HepG2 (cell line): ENCODE results near the gene SEMA7A. TPM values are rescaled to one million over a fixed set of nuclear protein-coding genes. Genes with fewer than 3 reads are reported as not detected.
A peak's percentile ranks its signal among the peaks of the same experiment; 100 is the strongest.

Experiments used
- CCAR2 ChIP-seq: fragments of 200-400 bp; formaldehyde crosslinking; optimal IDR thresholded peaks from 2 replicates; pipeline ENCODE3; 2018; ENCODE audit warnings: low read depth, mild to moderate bottlenecking, low read length, moderate library complexity
- ESRRA ChIP-seq: sonication (generic); formaldehyde crosslinking; IDR thresholded peaks from 2 replicates; pipeline ENCODE4 v1.5.1; 2020; ENCODE audit warnings: mild to moderate bottlenecking, low read depth, missing genetic modification reagents
- HES4 ChIP-seq: sonication (generic); formaldehyde crosslinking; IDR thresholded peaks from 2 replicates; pipeline ENCODE4 v1.9.0; 2021; ENCODE audit warnings: mild to moderate bottlenecking, missing genetic modification reagents, borderline replicate concordance
- HHEX ChIP-seq: IDR thresholded peaks from 2 replicates; pipeline ENCODE4 v1.6.1; 2016; ENCODE audit warnings: control low read depth
- KDM4B ChIP-seq: sonication (generic); formaldehyde crosslinking; IDR thresholded peaks from 2 replicates; pipeline ENCODE4 v1.4.0; 2020; ENCODE audit warnings: missing genetic modification reagents
- NBN ChIP-seq: fragments of 450-650 bp; conservative IDR thresholded peaks from 2 replicates; pipeline ENCODE4 v1.6.1; 2017
- NPAS2 ChIP-seq: sonication (generic); formaldehyde crosslinking; IDR thresholded peaks from 2 replicates; pipeline ENCODE4 v1.8.0; 2022; ENCODE audit warnings: mild to moderate bottlenecking, missing genetic modification reagents, borderline replicate concordance
- PHB2 ChIP-seq: fragments of 450-650 bp; IDR thresholded peaks from 2 replicates; pipeline ENCODE4 v1.6.1; 2018; ENCODE audit not compliant: partially characterized antibody
- SKI ChIP-seq: fragments of 450-650 bp; IDR thresholded peaks from one replicate; pipeline ENCODE4 v1.6.1; 2018; ENCODE audit warnings: mild to moderate bottlenecking; ENCODE audit not compliant: partially characterized antibody
- SNRNP70 ChIP-seq: fragments of 200-400 bp; formaldehyde crosslinking; IDR thresholded peaks from 2 replicates; pipeline ENCODE4 v1.6.1; 2017; ENCODE audit warnings: mild to moderate bottlenecking, low read depth, low read length, moderate library complexity
- STAT5B ChIP-seq: sonication (generic); formaldehyde crosslinking; IDR thresholded peaks from 2 replicates; pipeline ENCODE4 v1.4.0; 2020; ENCODE audit warnings: missing genetic modification reagents
- ZBTB7B ChIP-seq: sonication (generic); formaldehyde crosslinking; IDR thresholded peaks from 2 replicates; pipeline ENCODE4 v1.4.0; 2020; ENCODE audit warnings: missing genetic modification reagents
- ZMYM4 ChIP-seq: sonication (generic); formaldehyde crosslinking; IDR thresholded peaks from 2 replicates; pipeline ENCODE4 v1.8.1; 2023; ENCODE audit warnings: mild to moderate bottlenecking, missing genetic modification reagents
- ZNF549 ChIP-seq: sonication (generic); formaldehyde crosslinking; IDR thresholded peaks from 2 replicates; pipeline ENCODE4 v1.5.0; 2020; ENCODE audit warnings: missing genetic modification reagents
- ZNF556 ChIP-seq: sonication (generic); formaldehyde crosslinking; IDR thresholded peaks from 2 replicates; pipeline ENCODE4 v1.4.0; 2020; ENCODE audit warnings: mild to moderate bottlenecking, missing genetic modification reagents, borderline replicate concordance
- ZNF841 ChIP-seq: sonication (generic); formaldehyde crosslinking; IDR thresholded peaks from 2 replicates; pipeline ENCODE4 v1.8.1; 2023; ENCODE audit warnings: missing genetic modification reagents, borderline replicate concordance
- ZNF891 ChIP-seq: sonication (generic); formaldehyde crosslinking; IDR thresholded peaks from 2 replicates; pipeline ENCODE4 v1.5.0; 2020; ENCODE audit warnings: mild to moderate bottlenecking, missing genetic modification reagents
- polyA plus RNA-seq, 8 experiments: library from polyadenylated mRNA; depleted of rRNA in 3 of 8; stranded (reverse) in 7 of 8; unstranded in 1 of 8; fragments of >200 nt; fragmentation: Illumina TruSeq in 4 of 8; extraction: Trizol in 4 of 8; gene quantifications; 2 replicates each; pipeline versions ENCODE4 v1.2.1 to v1.2.3, GENCODE V29; 2011 to 2016; ENCODE audit warnings: low read depth in 4 of 8, missing spikeins in 1 of 8, mixed read lengths in 1 of 8; ENCODE audit not compliant: insufficient read depth in 1 of 8
- total RNA-seq, 5 experiments: library from RNA; depleted of rRNA; stranded (reverse); fragments of >200 nt; fragmentation: Illumina TruSeq; extraction: Trizol; gene quantifications; 2 replicates each; pipeline ENCODE4 v1.2.3, GENCODE V29; 2016; ENCODE audit warnings: low read depth in 1 of 5
- TF ChIP-seq, protein P1 (sequence below): sonication (generic); formaldehyde crosslinking; IDR thresholded peaks from 2 replicates; pipeline ENCODE4 v1.5.0; 2020; ENCODE audit warnings: mild to moderate bottlenecking, low read depth, missing genetic modification reagents, borderline replicate concordance
- TF ChIP-seq, protein P2 (sequence below): IDR thresholded peaks from 2 replicates; pipeline ENCODE4 v1.6.1; 2016
- TF ChIP-seq, protein P3 (sequence below): sonication (generic); formaldehyde crosslinking; IDR thresholded peaks from 2 replicates; pipeline ENCODE4 v1.5.0; 2020; ENCODE audit warnings: missing genetic modification reagents, mild to moderate bottlenecking, borderline replicate concordance
- TF ChIP-seq, protein P4 (sequence below): sonication (generic); formaldehyde crosslinking; IDR thresholded peaks from 2 replicates; pipeline ENCODE4 v1.9.0; 2021; ENCODE audit warnings: missing genetic modification reagents, mild to moderate bottlenecking, borderline replicate concordance

The SEMA7A gene
- total and polyA plus RNA-seq, 2 of the 13 experiments (the other 11 are each of a cell fraction or from before 2014, with no cell fraction given) = 9.0 to 15.8 TPM

DNA sequence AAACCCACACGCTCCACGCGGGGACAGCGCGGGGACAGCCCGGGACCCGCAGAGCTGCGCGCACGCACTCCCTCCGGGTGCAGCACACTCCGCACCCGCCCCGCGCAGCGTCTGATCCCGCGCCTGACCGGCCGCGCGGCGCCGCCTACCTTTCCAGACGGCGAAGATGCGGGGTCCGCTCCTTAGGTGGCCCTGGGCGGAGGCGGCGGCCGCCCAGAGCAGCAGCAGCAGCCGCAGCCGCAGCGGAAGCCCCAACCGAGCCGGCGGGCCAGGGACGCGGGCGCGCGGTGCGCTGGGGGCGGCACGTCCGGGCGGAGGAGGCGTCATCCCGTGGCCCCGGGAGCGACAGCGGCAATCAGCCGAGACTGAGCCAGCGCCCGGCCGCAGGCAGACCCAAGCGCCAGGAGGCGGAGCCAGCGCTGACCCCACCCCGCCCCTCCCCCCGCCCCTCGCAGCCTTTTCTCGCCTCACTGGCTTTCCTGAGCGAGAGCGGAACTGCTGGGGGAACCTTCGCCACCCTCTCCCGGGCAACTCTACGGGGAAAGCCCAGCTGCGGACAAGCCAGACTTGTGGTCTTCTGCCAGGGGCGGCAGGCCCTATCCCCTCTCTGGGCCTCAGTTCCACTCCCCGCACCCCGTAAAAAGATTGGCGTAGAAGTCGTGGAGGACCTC is at the start of gene SEMA7A (continued):
- peak; percentile 31; the same call in 1 of the 2 replicates for TF ChIP-seq ZNF556 (CRISPR knock-in tag)
- no peak for TF ChIP-seq NPAS2 (CRISPR knock-in tag)
- TF ChIP-seq ZNF549 = no peak
- no peak for TF ChIP-seq SNRNP70
- no peak for TF ChIP-seq STAT5B (CRISPR knock-in tag)
- no peak for TF ChIP-seq ZNF841
- no peak for TF ChIP-seq NBN
- TF ChIP-seq, protein P1, sequence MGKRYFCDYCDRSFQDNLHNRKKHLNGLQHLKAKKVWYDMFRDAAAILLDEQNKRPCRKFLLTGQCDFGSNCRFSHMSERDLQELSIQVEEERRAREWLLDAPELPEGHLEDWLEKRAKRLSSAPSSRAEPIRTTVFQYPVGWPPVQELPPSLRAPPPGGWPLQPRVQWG (CRISPR knock-in tag) = no peak
- TF ChIP-seq PHB2 = no peak
- 0 out of 2 replicates have a peak, but pooled peaks have one; percentile 18 for TF ChIP-seq ZBTB7B
- TF ChIP-seq SKI = peak; percentile 79
- TF ChIP-seq, protein P2, sequence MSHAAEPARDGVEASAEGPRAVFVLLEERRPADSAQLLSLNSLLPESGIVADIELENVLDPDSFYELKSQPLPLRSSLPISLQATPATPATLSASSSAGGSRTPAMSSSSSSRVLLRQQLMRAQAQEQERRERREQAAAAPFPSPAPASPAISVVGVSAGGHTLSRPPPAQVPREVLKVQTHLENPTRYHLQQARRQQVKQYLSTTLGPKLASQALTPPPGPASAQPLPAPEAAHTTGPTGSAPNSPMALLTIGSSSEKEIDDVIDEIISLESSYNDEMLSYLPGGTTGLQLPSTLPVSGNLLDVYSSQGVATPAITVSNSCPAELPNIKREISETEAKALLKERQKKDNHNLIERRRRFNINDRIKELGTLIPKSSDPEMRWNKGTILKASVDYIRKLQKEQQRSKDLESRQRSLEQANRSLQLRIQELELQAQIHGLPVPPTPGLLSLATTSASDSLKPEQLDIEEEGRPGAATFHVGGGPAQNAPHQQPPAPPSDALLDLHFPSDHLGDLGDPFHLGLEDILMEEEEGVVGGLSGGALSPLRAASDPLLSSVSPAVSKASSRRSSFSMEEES (CRISPR knock-in tag) = no peak
- no peak for TF ChIP-seq HHEX
- 0 out of 2 replicates have a peak, but pooled peaks have one; percentile 28 for TF ChIP-seq HES4 (CRISPR knock-in tag)
- no peak for TF ChIP-seq CCAR2
- no peak for TF ChIP-seq ZMYM4 (CRISPR knock-in tag)
- TF ChIP-seq, protein P3, sequence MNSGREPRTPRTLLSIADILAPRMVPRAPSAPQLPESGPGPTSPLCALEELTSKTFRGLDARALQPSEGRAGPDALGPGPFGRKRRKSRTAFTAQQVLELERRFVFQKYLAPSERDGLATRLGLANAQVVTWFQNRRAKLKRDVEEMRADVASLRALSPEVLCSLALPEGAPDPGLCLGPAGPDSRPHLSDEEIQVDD (CRISPR knock-in tag) = no peak; the same call in 1 of the 2 replicates
- no peak for TF ChIP-seq KDM4B (CRISPR knock-in tag)
- TF ChIP-seq ESRRA = 0 out of 2 replicates have a peak, but pooled peaks have one; percentile 56
- TF ChIP-seq, protein P4, sequence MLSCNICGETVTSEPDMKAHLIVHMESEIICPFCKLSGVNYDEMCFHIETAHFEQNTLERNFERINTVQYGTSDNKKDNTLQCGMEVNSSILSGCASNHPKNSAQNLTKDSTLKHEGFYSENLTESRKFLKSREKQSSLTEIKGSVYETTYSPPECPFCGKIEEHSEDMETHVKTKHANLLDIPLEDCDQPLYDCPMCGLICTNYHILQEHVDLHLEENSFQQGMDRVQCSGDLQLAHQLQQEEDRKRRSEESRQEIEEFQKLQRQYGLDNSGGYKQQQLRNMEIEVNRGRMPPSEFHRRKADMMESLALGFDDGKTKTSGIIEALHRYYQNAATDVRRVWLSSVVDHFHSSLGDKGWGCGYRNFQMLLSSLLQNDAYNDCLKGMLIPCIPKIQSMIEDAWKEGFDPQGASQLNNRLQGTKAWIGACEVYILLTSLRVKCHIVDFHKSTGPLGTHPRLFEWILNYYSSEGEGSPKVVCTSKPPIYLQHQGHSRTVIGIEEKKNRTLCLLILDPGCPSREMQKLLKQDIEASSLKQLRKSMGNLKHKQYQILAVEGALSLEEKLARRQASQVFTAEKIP (CRISPR knock-in tag) = no peak
- TF ChIP-seq ZNF891 = no peak; the same call in 1 of the 2 replicates
